Measurements from ENCODE around the gene DNAH8.

DNAH8 gene

GRCh38 chr6:39062014-39062740 is 347.1 kb downstream of the DNAH8 start:
- in situ Hi-C loops (cut with MboI; ENCODE audit: low sequenced_read_pairs) = no loop called here

- in situ Hi-C loops (cut with MboI; ENCODE audit: low sequenced_read_pairs) = no loop called here
These were observed 348.4 kb downstream of the DNAH8 start for GRCh38 chr6:39063526-39063925.

- in situ Hi-C loops (cut with MboI; ENCODE audit: low sequenced_read_pairs) = no loop called here
These were observed 350.4 kb downstream of the DNAH8 start for GRCh38 chr6:39065561-39065960.

GRCh38 chr6:39068391-39068790 is 353.3 kb downstream of the DNAH8 start:
- in situ Hi-C loops (cut with MboI; ENCODE audit: low sequenced_read_pairs) = no loop called here

GRCh38 chr6:39072830-39073229 is 357.7 kb downstream of the DNAH8 start:
- in situ Hi-C loops (cut with MboI; ENCODE audit: low sequenced_read_pairs) = no loop called here

GRCh38 chr6:39073471-39074355 is 358.6 kb downstream of the DNAH8 start:
- in situ Hi-C loops (cut with MboI; ENCODE audit: low sequenced_read_pairs) = no loop called here

GRCh38 chr6:39074486-39074885 is 359.4 kb downstream of the DNAH8 start:
- in situ Hi-C loops (cut with MboI; ENCODE audit: low sequenced_read_pairs) = no loop called here

GRCh38 chr6:39075010-39075686 is 360.0 kb downstream of the DNAH8 start:
- in situ Hi-C loops (cut with MboI; ENCODE audit: low sequenced_read_pairs) = no loop called here

- in situ Hi-C loops (cut with MboI; ENCODE audit: low sequenced_read_pairs) = no loop called here
These were observed 360.9 kb downstream of the DNAH8 start for GRCh38 chr6:39075807-39076622.

GRCh38 chr6:39076623-39077535 is 361.8 kb downstream of the DNAH8 start:
- in situ Hi-C loops (cut with MboI; ENCODE audit: low sequenced_read_pairs) = no loop called here

- in situ Hi-C loops (cut with MboI; ENCODE audit: low sequenced_read_pairs) = no loop called here
These were observed 362.9 kb downstream of the DNAH8 start for GRCh38 chr6:39077882-39078594.

- in situ Hi-C loops (cut with MboI; ENCODE audit: low sequenced_read_pairs) = no loop called here
These were observed 363.6 kb downstream of the DNAH8 start for GRCh38 chr6:39078695-39079094.

GRCh38 chr6:39079197-39080125 is 364.4 kb downstream of the DNAH8 start:
- in situ Hi-C loops (cut with MboI; ENCODE audit: low sequenced_read_pairs) = no loop called here
